HG03097 (cell line): Measurements from ENCODE around the gene IPO9.

Experiments used
- ATAC-seq: cut with Tn5 transposase; IDR thresholded peaks from one replicate; pipeline ENCODE4 v1.9.1; 2021; ENCODE audit not compliant: unreplicated experiment, low FRiP score

IPO9 gene

DNA sequence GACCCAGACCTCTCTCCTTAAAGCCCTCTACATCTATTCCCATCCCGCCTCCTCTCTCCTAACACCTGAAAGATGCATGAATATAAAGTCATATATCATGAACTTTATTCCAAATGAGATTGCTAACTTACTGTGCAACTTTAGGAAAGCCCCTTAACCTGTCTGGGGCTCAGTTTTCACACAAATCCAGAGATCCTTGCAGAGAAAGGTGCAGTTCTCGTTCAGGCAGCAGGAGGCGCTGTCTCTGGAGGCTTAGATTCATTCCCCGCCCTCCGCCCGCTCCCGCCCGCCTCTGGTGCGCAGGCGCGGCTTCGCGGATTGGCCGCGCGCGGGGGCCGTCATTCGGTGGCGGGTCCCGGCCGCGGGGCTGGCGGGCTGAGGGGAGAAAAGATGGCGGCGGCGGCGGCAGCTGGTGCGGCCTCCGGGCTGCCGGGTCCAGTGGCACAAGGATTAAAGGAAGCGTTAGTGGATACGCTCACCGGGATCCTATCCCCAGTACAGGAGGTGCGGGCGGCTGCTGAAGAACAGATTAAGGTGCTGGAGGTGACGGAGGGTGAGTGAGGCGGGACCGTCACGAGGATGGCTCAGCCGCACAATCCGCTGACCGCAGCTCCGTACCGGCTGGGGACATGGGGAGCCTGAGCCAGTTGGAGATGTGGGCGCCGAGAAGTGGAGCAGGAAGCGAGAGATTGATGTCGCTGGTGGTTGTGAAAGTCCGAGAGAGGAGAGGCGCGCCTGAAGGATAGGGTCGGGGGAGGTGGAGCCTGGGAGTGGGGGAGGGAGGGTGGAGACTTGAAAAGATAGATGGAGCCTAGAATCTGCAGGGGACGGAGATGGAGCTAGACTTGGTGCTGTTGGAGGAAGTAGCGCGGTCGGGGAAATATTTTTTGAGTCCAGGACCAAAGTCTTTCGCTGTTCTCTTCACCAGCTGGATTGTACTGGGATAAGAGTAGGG lies at the start of gene IPO9:
Gene IPO9, plus strand, starts transcription at position 338 of the 955 bp plus-strand sequence. Its CDS starts 53 bp downstream, at position 391.
- peak; percentile 78 for ATAC-seq

DNA sequence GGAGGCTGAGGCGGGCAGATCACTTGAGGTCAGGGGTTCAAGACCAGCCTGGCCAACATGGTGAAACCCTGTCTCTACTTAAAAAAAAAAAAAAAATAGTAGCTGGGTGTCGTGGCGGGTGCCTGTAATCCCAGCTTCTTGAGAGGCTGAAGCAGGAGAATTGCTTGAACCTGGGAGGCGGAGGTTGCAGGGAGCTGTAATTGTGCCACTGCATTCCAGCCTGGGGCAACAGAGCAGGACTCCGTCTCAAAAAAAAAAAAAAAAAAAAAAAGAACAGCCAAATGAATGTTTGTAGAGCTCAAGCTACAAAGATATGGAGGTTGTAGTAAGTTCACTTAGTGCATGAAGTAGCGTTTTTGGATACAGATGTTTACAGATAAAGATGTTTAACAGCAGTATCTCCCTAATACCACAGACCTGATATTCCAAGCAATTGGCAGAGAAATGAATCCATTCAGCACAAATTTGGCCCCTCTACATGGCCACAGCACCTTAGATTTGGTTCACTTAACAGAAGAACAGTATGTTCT lies 49.5 kb upstream of the IPO9 start:
- ATAC-seq = no peak

DNA sequence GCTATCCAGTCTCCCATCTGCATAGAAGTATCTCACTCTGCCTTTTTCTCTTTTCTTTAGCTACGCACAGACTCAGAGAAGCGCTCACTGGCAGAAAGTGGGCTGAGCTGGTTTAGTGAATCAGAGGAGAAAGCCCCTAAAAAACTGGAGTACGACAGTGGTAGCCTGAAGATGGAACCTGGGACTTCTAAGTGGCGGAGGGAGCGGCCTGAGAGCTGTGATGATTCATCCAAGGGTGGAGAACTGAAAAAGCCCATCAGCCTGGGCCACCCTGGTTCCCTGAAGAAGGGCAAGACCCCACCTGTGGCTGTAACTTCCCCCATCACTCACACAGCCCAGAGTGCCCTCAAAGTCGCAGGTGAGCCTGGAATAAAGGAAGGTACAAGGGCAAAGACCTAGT lies 48.0 kb upstream of the IPO9 start:
- ATAC-seq = no peak

DNA sequence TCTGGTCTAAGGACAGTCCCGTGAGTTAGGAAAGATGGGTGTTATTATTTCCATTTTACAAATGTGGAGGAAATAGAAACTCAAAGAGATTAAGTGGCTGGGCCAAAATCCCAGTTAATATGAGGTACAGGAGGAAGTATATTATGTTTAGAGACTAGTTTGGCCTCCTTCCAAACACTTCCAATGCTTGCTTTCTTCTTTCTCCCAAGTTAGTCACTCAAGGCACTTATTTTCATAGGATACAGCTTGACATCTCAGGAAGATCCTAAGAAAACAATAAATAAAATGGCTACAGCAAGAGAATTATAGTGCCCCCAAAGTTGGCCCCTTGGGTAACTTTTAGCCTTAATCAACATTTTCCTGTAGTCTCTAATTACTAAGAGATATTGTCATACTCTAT lies 47.5 kb upstream of the IPO9 start:
- ATAC-seq = no peak

DNA sequence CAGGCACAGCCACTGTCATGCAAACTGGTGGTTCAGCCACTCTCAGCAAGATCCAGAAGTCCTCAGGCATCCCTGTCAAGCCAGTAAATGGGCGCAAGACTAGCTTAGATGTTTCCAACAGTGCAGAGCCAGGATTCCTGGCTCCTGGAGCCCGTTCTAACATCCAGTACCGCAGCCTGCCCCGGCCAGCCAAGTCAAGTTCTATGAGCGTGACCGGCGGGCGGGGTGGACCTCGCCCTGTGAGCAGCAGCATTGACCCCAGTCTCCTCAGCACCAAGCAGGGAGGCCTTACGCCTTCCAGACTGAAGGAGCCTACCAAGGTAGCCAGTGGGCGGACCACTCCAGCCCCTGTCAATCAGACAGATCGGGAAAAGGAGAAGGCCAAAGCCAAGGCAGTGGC lies 46.6 kb upstream of the IPO9 start:
- no peak for ATAC-seq

DNA sequence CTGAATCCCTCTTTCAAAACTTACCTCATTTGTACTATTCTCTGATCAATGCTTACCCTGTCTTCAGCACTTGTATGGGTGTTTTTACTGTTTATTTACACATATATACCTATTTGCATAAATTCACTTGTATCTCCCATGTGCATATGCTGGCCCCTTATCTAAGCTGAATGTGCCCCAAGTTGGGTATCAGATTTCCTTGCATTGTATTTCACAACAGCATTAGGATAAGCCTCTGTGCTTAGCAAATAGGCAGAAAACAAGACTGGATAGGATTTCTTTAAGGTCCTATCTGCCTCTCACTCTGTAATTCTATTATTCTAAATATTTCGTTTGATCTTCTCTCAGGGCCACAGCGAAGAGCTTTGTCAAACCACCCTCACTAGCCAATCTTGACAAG lies 45.9 kb upstream of the IPO9 start:
- no peak for ATAC-seq

DNA sequence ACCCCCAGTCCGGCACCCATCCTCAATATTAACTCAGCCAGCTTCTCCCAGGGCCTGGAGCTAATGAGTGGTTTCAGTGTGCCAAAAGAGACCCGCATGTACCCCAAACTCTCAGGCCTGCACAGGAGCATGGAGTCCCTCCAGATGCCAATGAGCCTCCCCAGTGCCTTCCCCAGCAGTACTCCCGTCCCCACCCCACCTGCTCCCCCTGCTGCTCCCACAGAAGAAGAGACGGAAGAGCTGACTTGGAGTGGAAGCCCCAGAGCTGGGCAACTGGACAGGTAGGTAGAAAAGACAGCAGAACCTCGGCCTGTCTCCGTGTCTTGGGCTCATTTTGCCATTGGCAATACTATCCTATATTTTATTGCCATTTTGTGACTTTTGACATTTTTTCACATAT lies 45.4 kb upstream of the IPO9 start:
- ATAC-seq = no peak

DNA sequence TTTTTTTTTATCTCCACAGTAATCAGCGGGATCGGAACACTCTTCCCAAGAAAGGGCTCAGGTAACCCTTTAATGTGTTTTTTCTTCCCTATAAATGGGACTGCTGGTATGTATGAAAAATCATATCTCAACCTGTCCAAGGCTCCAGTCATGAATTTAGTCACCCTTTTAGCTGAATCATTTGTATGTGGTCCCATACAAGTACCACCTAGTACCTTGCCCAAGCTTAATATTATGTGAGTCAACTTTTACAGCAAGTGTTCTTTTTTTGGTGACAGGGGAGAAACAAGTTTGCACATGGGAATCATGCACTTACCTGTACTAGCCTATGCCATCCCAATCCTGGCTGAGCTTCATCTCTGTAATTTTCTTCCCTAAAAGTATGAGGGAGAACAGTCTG lies 43.7 kb upstream of the IPO9 start:
- no peak for ATAC-seq

DNA sequence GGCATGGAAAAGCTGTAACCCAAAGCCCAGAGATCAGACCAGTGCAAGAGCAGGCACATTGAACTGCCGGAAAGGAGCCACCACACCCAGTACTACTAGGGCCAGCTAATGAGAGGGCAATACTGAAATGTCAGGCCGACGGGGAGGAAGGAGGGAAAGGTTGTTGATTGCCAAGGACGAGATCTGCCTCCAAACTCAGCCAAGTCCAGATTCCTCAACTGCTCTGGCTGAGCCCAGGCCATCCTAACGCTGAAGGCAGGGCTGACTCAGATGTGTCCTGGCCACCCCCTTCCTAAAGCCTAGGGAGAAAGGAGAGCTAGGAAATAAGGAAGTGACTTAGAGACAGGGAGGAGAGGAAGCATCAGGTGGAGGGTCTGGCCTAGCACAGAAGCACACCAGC lies 42.1 kb upstream of the IPO9 start:
- no peak for ATAC-seq

DNA sequence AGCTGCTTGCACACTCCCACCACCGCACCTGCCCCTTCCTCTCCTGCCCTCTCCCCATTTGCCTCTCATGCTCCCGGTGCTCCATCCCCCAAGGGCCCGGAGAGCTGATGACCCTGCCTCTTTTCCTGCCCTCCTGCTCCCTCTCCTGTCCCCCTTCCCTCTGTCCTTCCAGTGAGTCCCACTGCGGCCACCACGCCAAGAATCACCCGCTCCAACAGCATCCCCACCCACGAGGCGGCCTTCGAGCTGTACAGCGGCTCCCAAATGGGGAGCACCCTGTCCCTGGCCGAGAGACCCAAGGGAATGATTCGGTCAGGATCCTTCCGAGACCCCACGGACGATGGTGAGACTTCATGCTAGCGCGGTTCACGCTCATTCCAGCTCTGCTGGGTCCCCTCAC lies 40.7 kb upstream of the IPO9 start:
- ATAC-seq = no peak

DNA sequence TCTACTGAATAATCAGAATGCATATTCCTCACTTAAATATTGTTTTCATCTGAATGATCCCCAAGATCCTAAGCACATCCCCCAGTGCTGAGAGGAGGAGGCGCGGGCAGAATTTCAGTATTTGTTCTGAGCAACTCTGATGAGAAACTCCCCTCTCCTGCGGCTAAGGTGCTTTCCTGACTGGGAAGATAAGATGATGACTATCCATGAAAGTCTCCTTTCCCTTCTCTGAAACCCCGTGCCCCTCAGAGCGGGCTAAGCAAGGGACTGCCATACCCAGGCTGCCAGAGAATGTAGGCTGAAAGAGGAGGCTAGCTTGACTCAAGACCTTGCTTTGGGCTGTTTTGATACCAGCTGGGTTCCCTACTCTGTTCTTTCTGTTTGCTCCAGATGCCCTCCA lies 39.7 kb upstream of the IPO9 start:
- no peak for ATAC-seq

DNA sequence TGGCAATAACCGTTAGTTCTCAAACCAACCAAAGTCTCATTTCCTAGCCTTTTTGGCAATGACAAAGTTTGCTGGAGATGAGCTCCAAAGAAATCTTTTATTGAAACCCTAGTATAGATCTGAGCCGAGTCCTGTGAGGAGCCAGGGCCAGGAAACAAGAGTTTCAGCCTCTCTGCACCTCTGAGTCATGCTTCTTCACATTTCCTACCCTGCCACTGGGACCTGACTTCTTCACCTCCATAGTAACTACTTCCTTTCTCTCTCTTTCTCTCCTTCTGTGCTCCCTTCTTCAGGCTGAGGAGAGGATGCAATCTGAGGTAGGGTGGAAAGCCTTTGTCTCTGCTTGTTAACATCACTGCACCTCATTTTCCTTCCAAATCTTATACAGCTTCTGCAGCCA lies 38.7 kb upstream of the IPO9 start:
- no peak for ATAC-seq

DNA sequence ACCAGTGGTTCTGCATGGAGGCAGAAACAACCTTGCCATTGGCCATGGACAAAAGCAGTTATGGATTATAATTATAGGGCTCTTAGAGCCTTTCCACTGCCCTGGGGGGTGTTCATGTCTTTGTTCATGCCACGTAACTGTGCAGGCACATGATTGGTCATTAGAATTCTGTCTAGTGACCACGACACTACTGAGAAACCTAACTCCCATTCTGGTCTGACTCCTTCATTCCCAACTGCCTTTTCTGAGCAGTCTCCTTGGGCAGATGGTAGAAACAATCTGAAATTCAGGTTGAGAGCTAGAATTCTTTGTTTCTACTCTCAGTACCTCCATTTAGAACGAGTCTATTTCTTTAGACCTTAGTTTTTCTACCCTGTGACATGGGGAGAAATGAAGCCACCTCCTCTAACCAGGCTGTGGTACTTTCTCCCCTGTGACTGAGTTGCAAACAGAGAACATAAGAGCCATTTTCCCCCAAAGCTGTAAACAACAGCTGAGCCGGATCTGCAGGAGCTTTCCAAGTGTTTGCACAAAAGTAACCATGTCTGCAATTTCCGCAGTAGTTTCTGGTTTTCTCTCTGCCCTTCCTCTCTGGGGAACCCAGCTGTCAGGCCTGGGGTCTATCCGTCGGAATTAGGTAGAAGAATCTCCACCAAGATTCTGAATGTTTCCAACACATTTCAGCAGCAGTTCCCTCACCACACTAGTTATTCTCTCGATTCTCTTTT lies 37.7 kb upstream of the IPO9 start:
- no peak for ATAC-seq

DNA sequence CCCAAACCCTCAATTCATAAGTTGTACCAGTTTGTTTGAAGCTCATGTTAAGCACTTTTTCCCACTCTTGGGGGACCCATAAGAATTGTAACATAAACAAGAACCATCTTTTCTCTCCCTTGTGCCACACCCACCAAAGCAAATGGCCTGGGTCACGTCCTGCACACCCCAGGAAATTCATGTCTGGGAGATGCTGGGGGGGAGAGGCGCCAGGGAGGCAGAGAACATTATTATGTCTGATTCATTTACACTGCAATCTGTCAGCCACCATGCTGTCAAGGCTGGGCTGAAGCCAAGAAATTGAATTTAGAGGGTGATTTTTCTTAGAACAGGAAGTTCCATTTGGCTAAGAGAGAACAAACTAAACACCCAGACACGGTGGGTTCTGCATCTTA lies 37.2 kb upstream of the IPO9 start:
- ATAC-seq = no peak

DNA sequence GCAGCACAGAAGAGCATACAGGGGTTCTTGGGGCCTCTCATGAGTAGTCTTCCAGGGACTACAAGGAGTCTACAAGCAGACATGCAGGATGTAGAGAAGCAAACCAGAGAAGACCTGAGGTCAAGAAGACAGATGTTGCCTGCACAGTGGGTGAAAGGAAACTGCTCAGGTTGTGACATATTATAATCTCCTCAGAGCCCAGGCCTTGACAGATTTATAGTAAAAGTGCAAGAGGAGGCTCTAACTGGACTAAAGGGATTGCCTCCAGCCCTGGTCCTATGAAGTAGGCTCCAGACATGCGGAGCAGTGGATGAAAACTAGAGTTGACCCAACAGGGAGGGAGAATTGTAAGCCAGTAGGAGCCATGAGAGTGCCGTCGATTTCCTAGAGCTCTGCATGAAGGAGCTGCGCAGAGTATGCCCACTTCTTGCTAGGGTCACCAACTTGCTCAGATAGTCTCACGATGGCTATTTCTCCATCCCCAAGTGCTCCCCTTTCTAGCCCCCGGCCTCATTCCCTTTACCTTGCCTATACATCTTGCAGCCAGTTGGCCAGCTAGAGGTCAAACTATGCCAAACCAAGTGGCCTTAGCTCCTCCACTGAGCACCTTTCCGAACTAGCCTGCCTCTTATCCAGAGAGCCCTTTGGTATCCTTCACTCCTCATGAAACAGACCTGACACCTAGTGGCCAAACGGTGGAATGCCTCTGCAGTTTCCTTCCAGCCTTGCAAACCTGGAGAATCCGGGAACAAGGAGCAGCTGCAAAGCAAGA lies 36.2 kb upstream of the IPO9 start:
- ATAC-seq = no peak

DNA sequence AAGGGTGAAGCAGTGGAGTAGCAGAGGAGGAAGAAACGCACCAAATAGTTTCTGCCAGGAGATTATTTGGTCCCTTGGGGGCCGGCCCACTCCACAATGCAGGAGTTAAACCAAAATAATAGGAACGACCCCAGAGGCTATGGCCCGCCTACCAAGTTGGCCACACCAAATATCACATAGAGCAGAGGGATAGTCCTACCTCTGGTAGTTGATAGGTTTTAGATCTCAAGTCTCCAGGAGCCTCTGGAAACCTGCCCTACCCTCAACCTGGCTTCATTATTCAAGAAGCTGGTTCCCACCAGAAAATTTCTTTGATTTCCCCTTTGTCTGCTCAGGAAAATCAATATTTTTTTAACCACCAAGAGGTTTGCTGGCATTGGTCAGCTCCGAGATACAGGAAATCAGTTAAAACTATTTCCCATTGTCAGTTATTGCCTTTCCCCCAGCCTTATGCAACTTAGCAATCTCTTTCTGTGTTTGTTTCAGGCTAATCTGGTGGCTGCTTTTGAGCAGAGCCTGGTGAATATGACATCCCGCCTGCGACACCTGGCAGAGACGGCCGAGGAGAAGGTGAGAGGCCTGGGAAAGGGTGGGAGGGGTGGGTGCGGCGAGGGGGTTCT lies 35.5 kb upstream of the IPO9 start:
- no peak for ATAC-seq

DNA sequence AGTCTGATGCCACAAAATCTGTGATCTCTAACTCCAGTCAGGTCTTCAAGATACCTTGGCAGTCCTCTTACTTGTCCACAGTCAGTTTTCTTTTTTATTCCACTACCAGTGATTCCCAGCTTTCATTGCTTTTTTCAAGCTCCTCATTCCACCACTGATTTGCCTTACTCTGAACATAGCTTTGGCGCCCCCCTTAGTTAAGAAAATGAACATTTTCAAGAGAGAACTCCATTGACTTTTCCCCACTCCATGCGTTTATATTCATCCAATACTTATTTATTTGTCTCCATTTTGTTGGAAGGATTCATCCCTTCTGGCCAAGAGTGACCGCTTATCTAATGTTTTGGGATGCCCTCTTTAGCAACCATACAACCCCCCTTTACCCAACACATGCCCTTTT lies 33.9 kb upstream of the IPO9 start:
- no peak for ATAC-seq

DNA sequence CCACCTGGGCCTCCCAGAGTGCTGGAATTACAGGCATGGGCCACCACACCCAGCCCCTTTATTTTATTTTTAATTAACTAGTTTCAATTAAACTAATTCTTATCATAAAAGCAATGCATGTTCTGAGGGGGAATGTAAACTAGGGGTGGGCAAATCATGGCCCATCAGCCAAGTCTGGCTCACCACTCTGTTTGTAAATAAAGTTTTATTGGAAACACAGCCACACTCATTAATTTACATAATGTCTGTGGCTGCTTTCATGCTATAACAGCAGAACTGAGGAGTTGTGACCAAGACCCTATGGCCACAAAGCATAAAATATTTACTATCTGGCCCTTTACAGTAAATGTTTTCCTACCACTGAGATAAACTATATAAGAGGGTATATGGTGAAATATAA lies 28.7 kb upstream of the IPO9 start:
- ATAC-seq = no peak

DNA sequence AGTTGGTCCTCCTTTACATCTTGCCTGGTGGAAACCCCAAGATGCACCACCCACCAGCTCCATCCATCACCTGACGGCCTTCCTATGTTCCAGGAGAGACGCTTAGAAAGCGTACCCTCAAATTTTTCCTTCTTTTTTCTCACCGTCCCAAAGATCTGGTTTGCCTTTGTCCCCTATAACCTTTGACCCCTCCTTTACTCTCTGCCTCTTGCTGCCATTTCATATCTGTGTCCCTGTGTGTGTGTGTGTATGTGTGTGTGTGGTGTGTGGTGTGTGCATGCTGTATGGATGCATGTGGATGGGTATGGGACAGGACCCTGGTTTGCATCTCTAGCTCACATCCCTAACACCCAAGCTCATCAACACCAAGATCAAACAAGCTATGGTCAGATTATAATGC lies 22.2 kb upstream of the IPO9 start:
- no peak for ATAC-seq

DNA sequence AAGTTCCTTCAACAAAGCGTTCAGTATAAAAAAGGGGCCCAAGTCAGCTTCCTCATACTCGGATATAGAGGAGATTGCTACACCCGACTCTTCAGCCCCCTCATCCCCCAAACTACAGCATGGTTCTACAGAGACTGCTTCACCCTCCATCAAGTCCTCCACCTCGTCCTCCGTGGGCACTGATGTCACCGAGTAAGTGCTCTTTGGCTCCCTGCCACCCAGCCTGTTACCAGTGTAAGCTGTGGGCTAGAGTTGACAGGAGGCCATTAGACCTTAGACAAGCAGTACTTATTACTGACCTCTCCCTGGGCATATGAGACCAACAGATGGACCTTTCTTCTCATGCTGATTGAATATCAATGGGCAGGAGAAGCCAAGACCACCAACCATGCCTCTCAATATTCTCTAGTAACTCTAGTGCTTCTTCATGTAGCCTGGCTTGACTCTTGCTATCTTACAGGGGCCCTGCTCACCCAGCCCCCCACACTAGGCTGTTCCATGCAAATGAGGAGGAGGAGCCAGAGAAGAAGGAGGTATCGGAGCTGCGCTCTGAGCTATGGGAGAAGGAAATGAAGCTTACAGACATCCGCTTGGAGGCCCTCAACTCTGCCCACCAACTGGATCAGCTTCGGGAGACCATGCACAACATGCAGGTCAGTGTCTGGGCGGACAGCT lies 20.9 kb upstream of the IPO9 start:
- no peak for ATAC-seq
